Spleen (tissue), 7 donors: ENCODE data around the gene PHACTR1.

Experiments used
- CTCF ChIP-seq, 11 experiments: fragments of 200-600 bp in 7 of 11; fragments of 450-650 bp in 4 of 11; sonication (generic) in 4 of 11; IDR thresholded peaks in 8 of 11; conservative IDR thresholded peaks in 3 of 11; 1 replicate in 7 of 11; 2 replicates in 4 of 11; pipeline versions ENCODE4 v1.4.0 to v1.8.0; 2016 to 2021; ENCODE audit warnings: antibody characterized with exemption in 11 of 11, inconsistent platforms in 4 of 11, mild to moderate bottlenecking in 1 of 11
- POLR2A ChIP-seq, 3 donors: fragments of 450-650 bp; IDR thresholded peaks; one replicate each; pipeline ENCODE4 v1.5.1; 2017; ENCODE audit warnings: antibody characterized with exemption in 3 of 3, mild to moderate bottlenecking in 1 of 3
- POLR2AphosphoS5 ChIP-seq, 3 donors: sonication (generic); formaldehyde crosslinking; IDR thresholded peaks; one replicate each; pipeline ENCODE4 v1.5.1; 2017; ENCODE audit warnings: antibody characterized with exemption in 3 of 3
- donor health status: DM: no; HTN: no; CAD: no; lungs with moderate emphysema.
- donor health status: DM: no; HTN: no; CAD: no.
- donor health status: DM: no; HTN: no; CAD: no.

GRCh38 chr6:13289789-13290318 is 573.3 kb downstream of the PHACTR1 start:
- no peak for TF ChIP-seq CTCF (IDR thresholded peaks at IDR 0.05 in 8 of 11, conservative IDR thresholded peaks at IDR 0.05 in 3 of 11)
- no peak for TF ChIP-seq POLR2A (IDR thresholded peaks at IDR 0.05)
- no peak for TF ChIP-seq POLR2AphosphoS5 (IDR thresholded peaks at IDR 0.05)
